HCT116 (cell line): ENCODE results near the gene MARCHF2. TPM values are rescaled to one million over a fixed set of nuclear protein-coding genes. Genes with fewer than 3 reads are reported as not detected.
A peak's percentile ranks its signal among the peaks of the same experiment; 100 is the strongest.

ENCODE experiments used
- ATAC-seq: fragments of 200-7000 bp; cut with Tn5 transposase; 2 replicates; pipeline ENCODE4 v1.9.1; 2020; ENCODE audit warnings: mild to moderate bottlenecking, moderate library complexity
- BruUV-seq: library from RNA; stranded (reverse); fragments of 400-500 nt; replicated peaks from 2 replicates; lab custom pipeline; 2021; lab: Mats Ljungman, UMichigan
- CTCF ChIA-PET: fragments of 300-600 bp; sonication (Branson Sonifier 250); formaldehyde crosslinking; loops from one replicate; lab custom pipeline; 2021; ENCODE audit warnings: antibody characterized with exemption; lab: Charles Lee
- POLR2A ChIA-PET: fragments of 300-600, 350-600 bp; sonication (Branson Sonifier 250); formaldehyde crosslinking; loops from one replicate; lab custom pipeline; 2021; ENCODE audit warnings: antibody characterized with exemption; lab: Charles Lee
- RAD21 ChIA-PET, 2 experiments: fragments of 300-600 bp; sonication (Branson Sonifier 250); formaldehyde crosslinking; loops; one replicate each; lab custom pipeline; 2023; ENCODE audit warnings: low total read pairs in 2 of 2; ENCODE audit not compliant: uncharacterized antibody in 2 of 2, unreplicated experiment in 2 of 2, low non-redundant PET in 1 of 2; lab: Charles Lee
- DNase-seq: peaks from one replicate; pipeline ENCODE4 v3.0.0-alpha.2; 2010; ENCODE audit warnings: low read depth, low spot score
- H2AFZ ChIP-seq: fragments of 200-600 bp; shearing (Covaris generic), sonication (generic); 2 replicates; pipeline ENCODE4 v1.6.1; 2017; ENCODE audit warnings: low read depth, mixed run types, mixed read lengths, antibody characterized with exemption, low read length; ENCODE audit not compliant: poor library complexity, severe bottlenecking
- H3K27ac ChIP-seq: 2 replicates; pipeline ENCODE4 v1.5.1; 2012; ENCODE audit warnings: low read depth, low read length
- H3K27me3 ChIP-seq: fragments of 200-600 bp; sonication (generic); 2 replicates; pipeline ENCODE4 v1.6.1; 2016; ENCODE audit warnings: mixed run types, low read length, mixed read lengths; ENCODE audit not compliant: insufficient read depth
- H3K36me3 ChIP-seq, 2 experiments: fragments of 200-500 bp in 1 of 2; fragments of 200-600 bp in 1 of 2; sonication (Bioruptor generic) in 1 of 2; sonication (generic) in 1 of 2; 2 replicates each; pipeline versions ENCODE4 v1.5.1 to v1.6.1; 2014 to 2016; ENCODE audit warnings: low read length in 2 of 2, inconsistent platforms in 1 of 2, mixed read lengths in 1 of 2, mixed run types in 1 of 2; ENCODE audit not compliant: insufficient read depth in 2 of 2, control insufficient read depth in 1 of 2
- H3K4me1 ChIP-seq, 2 experiments: fragments of 200-600 bp in 1 of 2; sonication (generic) in 1 of 2; 2 replicates each; pipeline versions ENCODE4 v1.5.1 to v1.6.1; 2012 to 2017; ENCODE audit warnings: low read length in 2 of 2, inconsistent platforms in 1 of 2, mild to moderate bottlenecking in 1 of 2, mixed read lengths in 1 of 2, mixed run types in 1 of 2, moderate library complexity in 1 of 2; ENCODE audit not compliant: insufficient read depth in 2 of 2, control insufficient read depth in 1 of 2
- H3K4me2 ChIP-seq: fragments of 200-600 bp; sonication (generic); 2 replicates; pipeline ENCODE4 v1.6.1; 2017; ENCODE audit warnings: mixed run types, low read length, mixed read lengths
- H3K4me3 ChIP-seq, 2 experiments: fragments of 200-600 bp in 1 of 2; sonication (generic) in 1 of 2; replicated peaks in 1 of 2; 2 replicates each; pipeline ENCODE4 v1.5.1; 2011 to 2016; ENCODE audit warnings: low read length in 2 of 2, control low read depth in 1 of 2, low read depth in 1 of 2, mild to moderate bottlenecking in 1 of 2, mixed read lengths in 1 of 2, mixed run types in 1 of 2
- H3K79me2 ChIP-seq: fragments of 200-600 bp; sonication (generic); 2 replicates; pipeline ENCODE4 v1.6.1; 2017; ENCODE audit warnings: mild to moderate bottlenecking, mixed run types, low read length, moderate library complexity, mixed read lengths; ENCODE audit not compliant: insufficient read depth
- H3K9ac ChIP-seq: fragments of 200-600 bp; sonication (generic); 2 replicates; pipeline ENCODE4 v1.6.1; 2016; ENCODE audit warnings: low read length, mixed read lengths
- H3K9me2 ChIP-seq: fragments of 200-600 bp; sonication (generic), shearing (Covaris generic); 2 replicates; pipeline ENCODE4 v1.6.1; 2017; ENCODE audit warnings: mixed run types, mild to moderate bottlenecking, moderate library complexity; ENCODE audit not compliant: insufficient read depth
- H3K9me3 ChIP-seq, 2 experiments: fragments of 200-500 bp in 1 of 2; fragments of 200-600 bp in 1 of 2; sonication (Bioruptor generic) in 1 of 2; sonication (generic) in 1 of 2; 2 replicates each; pipeline ENCODE4 v1.6.1; 2014 to 2017; ENCODE audit warnings: low read length in 2 of 2, mixed read lengths in 2 of 2, inconsistent platforms in 1 of 2, low read depth in 1 of 2, mild to moderate bottlenecking in 1 of 2, mixed run types in 1 of 2, moderate library complexity in 1 of 2; ENCODE audit not compliant: control insufficient read depth in 1 of 2, insufficient read depth in 1 of 2
- H4K20me1 ChIP-seq: fragments of 200-600 bp; sonication (generic), shearing (Covaris generic); 2 replicates; pipeline ENCODE4 v1.6.1; 2017; ENCODE audit warnings: mixed run types, mild to moderate bottlenecking, moderate library complexity; ENCODE audit not compliant: insufficient read depth
- ATF3 ChIP-seq: IDR thresholded peaks from 2 replicates; pipeline ENCODE4 v1.6.1; 2012
- CEBPB ChIP-seq: IDR thresholded peaks from 2 replicates; pipeline ENCODE4 v1.6.1; 2012; ENCODE audit warnings: low read depth
- EGR1 ChIP-seq: IDR thresholded peaks from 2 replicates; pipeline ENCODE4 v1.6.1; 2012; ENCODE audit warnings: low read depth
- POLR2A ChIP-seq: IDR thresholded peaks from 2 replicates; pipeline ENCODE4 v1.7.0; 2011; ENCODE audit warnings: borderline replicate concordance; ENCODE audit not compliant: insufficient read depth, insufficient read length; ENCODE audit errors: extremely low read depth
- RAD21 ChIP-seq: IDR thresholded peaks from 2 replicates; pipeline ENCODE4 v1.6.1; 2012; ENCODE audit warnings: low read depth, mild to moderate bottlenecking
- SP1 ChIP-seq: IDR thresholded peaks from 2 replicates; pipeline ENCODE4 v1.6.1; 2012; ENCODE audit warnings: low read depth
- ZBTB33 ChIP-seq: IDR thresholded peaks from 2 replicates; pipeline ENCODE4 v1.6.1; 2011; ENCODE audit warnings: mild to moderate bottlenecking, low read length, moderate library complexity; ENCODE audit not compliant: insufficient replicate concordance; ENCODE audit errors: extremely low read depth
- intact Hi-C: fragments of 100-400 bp; cut with micrococcal nuclease; formaldehyde crosslinking; loops from 2 replicates; pipeline ENCODE4 v1.10.0; 2022
- total RNA-seq: library from RNA; stranded (reverse); gene quantifications from one replicate; pipeline ENCODE4 v1.2.1, GENCODE V29; 2021; ENCODE audit not compliant: unreplicated experiment

Gene MARCHF2
- total RNA-seq, 1 experiment from 2014 or later = 22.5 TPM

- H3K9me2 ChIP-seq = no peaks in the 10 kb centered on the region
- H3K79me2 ChIP-seq = peaks cover 43% of the 10 kb centered on the region
- peak overlapping the region; percentile 86 for H3K4me2 ChIP-seq
- peaks cover 6 to 25% of the 10 kb centered on the region in 2 experiments; a peak in 3 of 4 replicates for H3K4me1 ChIP-seq
- ChIA-PET CTCF (interaction anchor here (0.6 to 2.2 kb wide), 7 partner anchors 13 to 521 kb away, joined by 3 to 9 read pairs (median 5); partner anchors contain the start of gene MARCHF2), POLR2A (interaction anchor here (0.6 to 3.0 kb wide), 17 partner anchors 9 to 1193 kb away, joined by 3 to 20 read pairs (median 6); partner anchors contain the start of genes ANGPTL4, MARCHF2 and ZNF414), RAD21 (interaction anchor here in 1 of 2 experiments (0.5 to 0.6 kb wide), 3 partner anchors 41 to 822 kb away, joined by 3 to 4 read pairs (median 4); no protein-coding TSS in a partner anchor)
- H3K27me3 ChIP-seq = no peaks in the 10 kb centered on the region
- H2AFZ ChIP-seq = no peak overlapping the region
- DNase-seq (peak; percentile 88), ATAC-seq (peak; percentile 76)
- peak overlapping the region; percentile 100 for H3K27ac ChIP-seq
- BruUV-seq = no TSS peak
- H3K9me3 ChIP-seq = no peaks in the 10 kb centered on the region; a peak in 1 of 4 replicates
- H4K20me1 ChIP-seq = no peaks in the 10 kb centered on the region; the same call in 1 of the 2 replicates
- peak overlapping the region; percentile 100 for H3K9ac ChIP-seq
- TF ChIP-seq ATF3 = no peak
- no peak for TF ChIP-seq EGR1
- no peak for TF ChIP-seq POLR2A
- TF ChIP-seq SP1 = no peak
- TF ChIP-seq RAD21 = no peak
- TF ChIP-seq ZBTB33 = no peak
- TF ChIP-seq CEBPB = no peak
- H3K4me3 ChIP-seq = peak overlapping the region; percentile 62 to 95
- intact Hi-C loops = loop anchor here (1.0 kb wide), 1 partner anchor 28 kb away; no protein-coding TSS in a partner anchor
- no peaks in the 10 kb centered on the region; a peak in 1 of 4 replicates for H3K36me3 ChIP-seq
Measured at GRCh38 chr19:8390617-8390981, 22.5 kb upstream of the MARCHF2 start.
